ENCODE data around the gene NPEPL1.
A peak's percentile ranks its signal among the peaks of the same experiment; 100 is the strongest.
"Not testable (repeated sequence)": the region's sequence is repeated elsewhere in the genome, so short reads cannot be mapped to it uniquely, and the experiment has no call there.

NPEPL1 gene

GRCh38 chr20:58692579-58693225, at the start of gene NPEPL1:
TSS of gene NPEPL1 (plus strand) at chr20:58692800. CDS start at chr20:58692901, 101 bp downstream.
- DNase-seq = peak; percentile 87 to 89

GRCh38 chr20:58642896-58643295, 49.7 kb upstream of the NPEPL1 start:
- DNase-seq = not testable (repeated sequence)

More at GRCh38 chr20:58692579-58693225, at the start of gene NPEPL1:
- no peak for TF ChIP-seq GATA1 (IDR thresholded peaks at IDR 0.05; ENCODE audit: low read depth, low read length)
- TF ChIP-seq POLR2A (IDR thresholded peaks at IDR 0.05; ENCODE audit: low read length) = no peak

- TF ChIP-seq GATA1 (IDR thresholded peaks at IDR 0.05; ENCODE audit: low read depth, low read length) = no peak
- TF ChIP-seq POLR2A (IDR thresholded peaks at IDR 0.05; ENCODE audit: low read length) = no peak
- no peak for DNase-seq
Observed at GRCh38 chr20:58645412-58645968, 47.1 kb upstream of the NPEPL1 start.

- DNase-seq = no peak
- no peak for TF ChIP-seq GATA1 (IDR thresholded peaks at IDR 0.05; ENCODE audit: low read depth, low read length)
- TF ChIP-seq POLR2A (IDR thresholded peaks at IDR 0.05; ENCODE audit: low read length) = no peak
Observed at GRCh38 chr20:58646257-58646656, 46.3 kb upstream of the NPEPL1 start.

- DNase-seq = no peak
- TF ChIP-seq GATA1 (IDR thresholded peaks at IDR 0.05; ENCODE audit: low read depth, low read length) = no peak
- TF ChIP-seq POLR2A (IDR thresholded peaks at IDR 0.05; ENCODE audit: low read length) = no peak
Observed at GRCh38 chr20:58646703-58647102, 45.9 kb upstream of the NPEPL1 start.

GRCh38 chr20:58647162-58647795, 45.3 kb upstream of the NPEPL1 start:
- peak; percentile 10 to 24 for DNase-seq
- no peak for TF ChIP-seq POLR2A (IDR thresholded peaks at IDR 0.05; ENCODE audit: low read length)
- no peak for TF ChIP-seq GATA1 (IDR thresholded peaks at IDR 0.05; ENCODE audit: low read depth, low read length)

- TF ChIP-seq POLR2A (IDR thresholded peaks at IDR 0.05; ENCODE audit: low read length) (no peak), GATA1 (IDR thresholded peaks at IDR 0.05; ENCODE audit: low read depth, low read length) (no peak)
- DNase-seq = no peak
Observed at GRCh38 chr20:58647796-58648501, 44.7 kb upstream of the NPEPL1 start.

- not testable (repeated sequence) for DNase-seq
Observed at GRCh38 chr20:58648502-58648825, 44.1 kb upstream of the NPEPL1 start.

GRCh38 chr20:58649288-58650180, 43.1 kb upstream of the NPEPL1 start:
- no peak for TF ChIP-seq POLR2A (IDR thresholded peaks at IDR 0.05; ENCODE audit: low read length)
- no peak for TF ChIP-seq GATA1 (IDR thresholded peaks at IDR 0.05; ENCODE audit: low read depth, low read length)
- peak; percentile 37 to 42 for DNase-seq

GRCh38 chr20:58650181-58650775, 42.3 kb upstream of the NPEPL1 start:
- DNase-seq = peak in 1 of 2 experiments; percentile 66

GRCh38 chr20:58650776-58651558, 41.6 kb upstream of the NPEPL1 start, which contains the start of gene STX16:
TSS of gene STX16 (plus strand) at chr20:58651283. CDS start at chr20:58652007, 724 bp downstream.
- peak; percentile 95 to 97 for DNase-seq
- TF ChIP-seq GATA1 (IDR thresholded peaks at IDR 0.05; ENCODE audit: low read depth, low read length) = no peak
- TF ChIP-seq POLR2A (IDR thresholded peaks at IDR 0.05; ENCODE audit: low read length) = peak; percentile 79

More at GRCh38 chr20:58650181-58650775, 42.3 kb upstream of the NPEPL1 start:
- TF ChIP-seq GATA1 (IDR thresholded peaks at IDR 0.05; ENCODE audit: low read depth, low read length) (no peak), POLR2A (IDR thresholded peaks at IDR 0.05; ENCODE audit: low read length) (no peak)

GRCh38 chr20:58651559-58651945, 41.0 kb upstream of the NPEPL1 start:
- TF ChIP-seq POLR2A (IDR thresholded peaks at IDR 0.05; ENCODE audit: low read length) (no peak), GATA1 (IDR thresholded peaks at IDR 0.05; ENCODE audit: low read depth, low read length) (no peak)
- DNase-seq = no peak
